Esophagus muscularis mucosa (tissue), 3 donors: Measurements from ENCODE around the gene LRRFIP2.

Experiments used
- POLR2AphosphoS5 ChIP-seq, 2 donors: sonication (generic); formaldehyde crosslinking; IDR thresholded peaks; one replicate each; pipeline ENCODE4 v1.6.1; 2017; ENCODE audit warnings: antibody characterized with exemption in 2 of 2
- TF ChIP-seq, protein P1 (sequence below), 3 experiments: fragments of 200-600 bp in 2 of 3; fragments of 450-650 bp in 1 of 3; sonication (generic) in 2 of 3; IDR thresholded peaks; one replicate each; pipeline ENCODE4 v1.5.1; 2017 to 2019; ENCODE audit warnings: antibody characterized with exemption in 3 of 3, mild to moderate bottlenecking in 2 of 3, moderate library complexity in 1 of 3

DNA sequence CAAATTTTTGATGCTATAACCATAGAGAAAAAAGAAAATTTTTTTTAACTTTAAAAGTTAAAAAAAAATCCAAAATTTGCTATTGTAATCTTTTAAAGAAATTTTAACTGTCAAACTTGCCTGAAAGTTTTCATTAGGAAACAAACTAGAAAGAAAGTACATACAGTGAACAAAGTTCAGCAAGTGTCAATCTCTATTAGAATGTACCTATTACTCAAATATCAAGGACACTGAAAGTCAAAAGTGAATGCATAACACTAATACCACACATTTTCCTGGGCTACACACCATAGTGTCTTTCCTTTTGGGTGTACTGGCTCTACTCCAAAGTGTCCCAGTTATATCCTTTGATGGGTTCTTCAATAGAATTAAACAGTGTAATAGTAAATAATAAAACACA, 56.8 kb downstream of the LRRFIP2 start:
- no peak for TF ChIP-seq POLR2AphosphoS5 (IDR thresholded peaks at IDR 0.05)
- TF ChIP-seq, protein P1, sequence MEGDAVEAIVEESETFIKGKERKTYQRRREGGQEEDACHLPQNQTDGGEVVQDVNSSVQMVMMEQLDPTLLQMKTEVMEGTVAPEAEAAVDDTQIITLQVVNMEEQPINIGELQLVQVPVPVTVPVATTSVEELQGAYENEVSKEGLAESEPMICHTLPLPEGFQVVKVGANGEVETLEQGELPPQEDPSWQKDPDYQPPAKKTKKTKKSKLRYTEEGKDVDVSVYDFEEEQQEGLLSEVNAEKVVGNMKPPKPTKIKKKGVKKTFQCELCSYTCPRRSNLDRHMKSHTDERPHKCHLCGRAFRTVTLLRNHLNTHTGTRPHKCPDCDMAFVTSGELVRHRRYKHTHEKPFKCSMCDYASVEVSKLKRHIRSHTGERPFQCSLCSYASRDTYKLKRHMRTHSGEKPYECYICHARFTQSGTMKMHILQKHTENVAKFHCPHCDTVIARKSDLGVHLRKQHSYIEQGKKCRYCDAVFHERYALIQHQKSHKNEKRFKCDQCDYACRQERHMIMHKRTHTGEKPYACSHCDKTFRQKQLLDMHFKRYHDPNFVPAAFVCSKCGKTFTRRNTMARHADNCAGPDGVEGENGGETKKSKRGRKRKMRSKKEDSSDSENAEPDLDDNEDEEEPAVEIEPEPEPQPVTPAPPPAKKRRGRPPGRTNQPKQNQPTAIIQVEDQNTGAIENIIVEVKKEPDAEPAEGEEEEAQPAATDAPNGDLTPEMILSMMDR (IDR thresholded peaks at IDR 0.05), result no peak
